GM18867 (cell line): Measurements from ENCODE around the gene PHACTR3.

Experiments used
- ATAC-seq: cut with Tn5 transposase; IDR thresholded peaks from one replicate; pipeline ENCODE4 v1.9.1; 2021; ENCODE audit warnings: mild to moderate bottlenecking, moderate library complexity; ENCODE audit not compliant: unreplicated experiment

Gene PHACTR3

GRCh38 chr20:59809630-59810448 is 205.5 kb downstream of the PHACTR3 start:
- no peak for ATAC-seq

- ATAC-seq, result no peak
Observed at GRCh38 chr20:59810449-59811187, 206.3 kb downstream of the PHACTR3 start.

- ATAC-seq, result no peak
Observed at GRCh38 chr20:59811681-59812171, 207.4 kb downstream of the PHACTR3 start.

GRCh38 chr20:59812286-59813125 is 208.2 kb downstream of the PHACTR3 start:
- ATAC-seq, result no peak

- ATAC-seq, result no peak
Observed at GRCh38 chr20:59813126-59813947, 209.0 kb downstream of the PHACTR3 start.

- ATAC-seq, result no peak
Observed at GRCh38 chr20:59813948-59814839, 209.9 kb downstream of the PHACTR3 start.

- ATAC-seq, result no peak
Observed at GRCh38 chr20:59814840-59815340, 210.6 kb downstream of the PHACTR3 start.

- ATAC-seq, result no peak
Observed at GRCh38 chr20:59816146-59816738, 211.9 kb downstream of the PHACTR3 start.

GRCh38 chr20:59817406-59817805 is 213.1 kb downstream of the PHACTR3 start:
- ATAC-seq, result no peak

GRCh38 chr20:59817846-59818615 is 213.7 kb downstream of the PHACTR3 start:
- ATAC-seq, result no peak

GRCh38 chr20:59818911-59819310 is 214.6 kb downstream of the PHACTR3 start:
- ATAC-seq, result no peak

- ATAC-seq, result no peak
Observed at GRCh38 chr20:59819496-59820203, 215.3 kb downstream of the PHACTR3 start.

- no peak for ATAC-seq
Observed at GRCh38 chr20:59820204-59821041, 216.1 kb downstream of the PHACTR3 start.

GRCh38 chr20:59821201-59821600 is 216.9 kb downstream of the PHACTR3 start:
- ATAC-seq, result no peak

GRCh38 chr20:59821788-59822187 is 217.4 kb downstream of the PHACTR3 start:
- ATAC-seq, result no peak

GRCh38 chr20:59822291-59823029 is 218.1 kb downstream of the PHACTR3 start:
- no peak for ATAC-seq
